ENCODE results near the gene GEN1.

DNA sequence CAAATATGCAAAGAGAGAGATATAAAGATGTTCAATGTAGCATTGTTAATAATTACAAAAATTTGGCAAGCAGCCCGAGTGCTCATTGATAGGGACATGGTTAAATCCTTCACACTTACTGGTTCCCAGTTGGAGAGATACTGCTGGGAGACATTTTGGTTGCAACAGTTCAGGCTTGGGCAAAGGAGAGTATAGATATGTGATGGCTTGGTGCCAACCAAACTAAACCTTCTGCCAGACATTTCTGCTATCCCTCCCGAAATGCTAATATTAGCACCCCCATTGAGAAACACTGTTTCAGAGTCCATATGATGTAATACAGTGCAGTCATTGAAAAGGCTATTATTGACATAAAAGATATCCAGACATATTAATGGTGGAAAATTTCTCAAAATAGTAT, 11.5 kb downstream of the GEN1 start:
- TF ChIP-seq, protein P1, sequence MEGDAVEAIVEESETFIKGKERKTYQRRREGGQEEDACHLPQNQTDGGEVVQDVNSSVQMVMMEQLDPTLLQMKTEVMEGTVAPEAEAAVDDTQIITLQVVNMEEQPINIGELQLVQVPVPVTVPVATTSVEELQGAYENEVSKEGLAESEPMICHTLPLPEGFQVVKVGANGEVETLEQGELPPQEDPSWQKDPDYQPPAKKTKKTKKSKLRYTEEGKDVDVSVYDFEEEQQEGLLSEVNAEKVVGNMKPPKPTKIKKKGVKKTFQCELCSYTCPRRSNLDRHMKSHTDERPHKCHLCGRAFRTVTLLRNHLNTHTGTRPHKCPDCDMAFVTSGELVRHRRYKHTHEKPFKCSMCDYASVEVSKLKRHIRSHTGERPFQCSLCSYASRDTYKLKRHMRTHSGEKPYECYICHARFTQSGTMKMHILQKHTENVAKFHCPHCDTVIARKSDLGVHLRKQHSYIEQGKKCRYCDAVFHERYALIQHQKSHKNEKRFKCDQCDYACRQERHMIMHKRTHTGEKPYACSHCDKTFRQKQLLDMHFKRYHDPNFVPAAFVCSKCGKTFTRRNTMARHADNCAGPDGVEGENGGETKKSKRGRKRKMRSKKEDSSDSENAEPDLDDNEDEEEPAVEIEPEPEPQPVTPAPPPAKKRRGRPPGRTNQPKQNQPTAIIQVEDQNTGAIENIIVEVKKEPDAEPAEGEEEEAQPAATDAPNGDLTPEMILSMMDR (IDR thresholded peaks at IDR 0.05) = no peak
- TF ChIP-seq EZH2 (IDR thresholded peaks at IDR 0.05) (no peak), EZH2phosphoT487 (IDR thresholded peaks at IDR 0.05) (no peak)
